ENCODE measurements around the gene TPPP.

DNA sequence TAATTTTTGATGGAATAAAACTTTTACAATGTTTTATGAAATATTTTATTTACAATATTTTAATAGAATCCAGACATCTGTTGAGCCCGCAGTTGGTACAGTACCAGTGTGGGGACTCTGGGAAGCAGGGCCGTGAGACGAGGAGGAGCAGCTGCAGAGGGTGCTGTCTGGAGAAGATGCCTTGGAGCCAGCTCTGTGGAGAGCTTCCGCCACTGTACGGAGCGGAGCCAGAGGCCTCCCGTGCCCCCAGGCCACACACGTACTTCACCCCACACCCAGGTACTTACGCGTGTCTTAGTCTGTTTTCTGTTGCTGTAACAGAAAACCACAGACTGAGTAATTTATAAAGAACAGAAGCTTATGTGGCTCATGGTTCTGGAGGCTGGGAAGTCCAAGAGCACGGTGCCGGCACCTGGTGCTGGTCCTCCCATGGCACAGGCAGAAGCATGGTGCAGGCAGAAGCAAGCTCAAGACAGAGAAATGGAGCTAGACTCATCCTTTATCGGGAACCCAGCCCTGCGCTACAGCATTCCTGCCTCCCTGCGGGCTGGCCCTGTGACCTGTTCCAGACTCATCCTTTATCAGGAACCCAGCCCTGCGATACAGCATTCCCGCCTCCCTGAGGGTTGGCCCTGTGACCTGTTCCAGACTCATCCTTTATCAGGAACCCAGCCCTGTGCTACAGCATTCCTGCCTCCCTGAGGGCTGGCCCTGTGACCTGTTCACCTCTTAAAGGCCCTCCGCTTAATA, 57.7 kb downstream of the TPPP start:
- TF ChIP-seq GATA3 (IDR thresholded peaks at IDR 0.05; ENCODE audit: low read depth, low read length) (no peak), GATA2 (IDR thresholded peaks at IDR 0.05; ENCODE audit: low read depth, low read length) (no peak)
